ENCODE measurements around the gene INTS13. TPM values are rescaled to one million over a fixed set of nuclear protein-coding genes. Genes with fewer than 3 reads are reported as not detected.
A peak's percentile ranks its signal among the peaks of the same experiment; 100 is the strongest.

Gene INTS13
- polyA plus RNA-seq, 1 of the 3 experiments (the other 2 are of a cell fraction), result 7.2 TPM

GRCh38 chr12:26940516-26941214 is 2.9 kb upstream of the INTS13 start:
- H3K4me2 ChIP-seq, result peak overlapping the region; percentile 93; the same call in 1 of the 2 replicates
- no peaks in the 10 kb centered on the region; the same call in 1 of the 2 replicates for H3K9me2 ChIP-seq
- DNase-seq, result no peak
- TF ChIP-seq YY1 (IDR thresholded peaks at IDR 0.05; ENCODE audit: low read depth), result no peak
- no peak for TF ChIP-seq GABPA (IDR thresholded peaks at IDR 0.05; ENCODE audit: low read depth)
- TF ChIP-seq GATA2 (CRISPR knock-in tag; IDR thresholded peaks at IDR 0.05), result no peak
- no peak for TF ChIP-seq RFX5 (IDR thresholded peaks at IDR 0.05; ENCODE audit: low read length)
- no peak for TF ChIP-seq ZBTB33 (IDR thresholded peaks at IDR 0.05; ENCODE audit: borderline replicate concordance, low read depth)
- TF ChIP-seq, protein P1, sequence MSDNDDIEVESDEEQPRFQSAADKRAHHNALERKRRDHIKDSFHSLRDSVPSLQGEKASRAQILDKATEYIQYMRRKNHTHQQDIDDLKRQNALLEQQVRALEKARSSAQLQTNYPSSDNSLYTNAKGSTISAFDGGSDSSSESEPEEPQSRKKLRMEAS (IDR thresholded peaks at IDR 0.05; ENCODE audit: low read depth), result no peak
- no peak for TF ChIP-seq NFIC (IDR thresholded peaks at IDR 0.05; ENCODE audit: borderline replicate concordance)
- TF ChIP-seq, protein P2, sequence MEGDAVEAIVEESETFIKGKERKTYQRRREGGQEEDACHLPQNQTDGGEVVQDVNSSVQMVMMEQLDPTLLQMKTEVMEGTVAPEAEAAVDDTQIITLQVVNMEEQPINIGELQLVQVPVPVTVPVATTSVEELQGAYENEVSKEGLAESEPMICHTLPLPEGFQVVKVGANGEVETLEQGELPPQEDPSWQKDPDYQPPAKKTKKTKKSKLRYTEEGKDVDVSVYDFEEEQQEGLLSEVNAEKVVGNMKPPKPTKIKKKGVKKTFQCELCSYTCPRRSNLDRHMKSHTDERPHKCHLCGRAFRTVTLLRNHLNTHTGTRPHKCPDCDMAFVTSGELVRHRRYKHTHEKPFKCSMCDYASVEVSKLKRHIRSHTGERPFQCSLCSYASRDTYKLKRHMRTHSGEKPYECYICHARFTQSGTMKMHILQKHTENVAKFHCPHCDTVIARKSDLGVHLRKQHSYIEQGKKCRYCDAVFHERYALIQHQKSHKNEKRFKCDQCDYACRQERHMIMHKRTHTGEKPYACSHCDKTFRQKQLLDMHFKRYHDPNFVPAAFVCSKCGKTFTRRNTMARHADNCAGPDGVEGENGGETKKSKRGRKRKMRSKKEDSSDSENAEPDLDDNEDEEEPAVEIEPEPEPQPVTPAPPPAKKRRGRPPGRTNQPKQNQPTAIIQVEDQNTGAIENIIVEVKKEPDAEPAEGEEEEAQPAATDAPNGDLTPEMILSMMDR (IDR thresholded peaks at IDR 0.05), result no peak
- no peak for TF ChIP-seq JUND (IDR thresholded peaks at IDR 0.05)
- no peak for TF ChIP-seq CHD2 (IDR thresholded peaks at IDR 0.05; ENCODE audit: low read length, partially characterized antibody)
- no peak for TF ChIP-seq SMC3 (IDR thresholded peaks at IDR 0.05; ENCODE audit: low read depth, low read length)
- no peak for TF ChIP-seq RCOR1 (IDR thresholded peaks at IDR 0.05; ENCODE audit: low read length)
- no peak for TF ChIP-seq RAD21 (IDR thresholded peaks at IDR 0.05; ENCODE audit: low read length)
- TF ChIP-seq EP300 (IDR thresholded peaks at IDR 0.05; ENCODE audit: borderline replicate concordance in 1 of 2, low read depth in 1 of 2, low read length in 1 of 2), result no peak
- no peak for TF ChIP-seq TAF1 (IDR thresholded peaks at IDR 0.05; ENCODE audit: borderline replicate concordance, low read depth, low read length)
- TF ChIP-seq MXI1 (IDR thresholded peaks at IDR 0.05; ENCODE audit: low read depth, low read length), result no peak
- TF ChIP-seq, protein P3, sequence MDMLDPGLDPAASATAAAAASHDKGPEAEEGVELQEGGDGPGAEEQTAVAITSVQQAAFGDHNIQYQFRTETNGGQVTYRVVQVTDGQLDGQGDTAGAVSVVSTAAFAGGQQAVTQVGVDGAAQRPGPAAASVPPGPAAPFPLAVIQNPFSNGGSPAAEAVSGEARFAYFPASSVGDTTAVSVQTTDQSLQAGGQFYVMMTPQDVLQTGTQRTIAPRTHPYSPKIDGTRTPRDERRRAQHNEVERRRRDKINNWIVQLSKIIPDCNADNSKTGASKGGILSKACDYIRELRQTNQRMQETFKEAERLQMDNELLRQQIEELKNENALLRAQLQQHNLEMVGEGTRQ (IDR thresholded peaks at IDR 0.05; ENCODE audit: borderline replicate concordance, low read depth, low read length), result no peak
- no peak for TF ChIP-seq PBX3 (IDR thresholded peaks at IDR 0.05)
- no peak for TF ChIP-seq USF1 (IDR thresholded peaks at IDR 0.05; ENCODE audit: borderline replicate concordance, low read depth)
- TF ChIP-seq TEAD4 (IDR thresholded peaks at IDR 0.05; ENCODE audit: borderline replicate concordance, insufficient read depth), result no peak
- ChIA-PET POLR2A (no interaction called here), CTCF (interaction anchor here (0.6 to 2.3 kb wide), 2 partner anchors 75 to 928 kb away, joined by 3 to 4 read pairs; no protein-coding TSS in a partner anchor)
- H3K4me3 ChIP-seq (ENCODE audit: low read depth in 2 of 2, low read length in 1 of 2), result peak overlapping the region in 1 of 2 experiments; percentile 96; a peak in 1 of 4 replicates
- no peak overlapping the region for H2AFZ ChIP-seq (ENCODE audit: low read depth)
- peaks cover 11% of the 10 kb centered on the region for H3F3A ChIP-seq (replicated peaks; ENCODE audit: insufficient read depth)
- H3K79me2 ChIP-seq (ENCODE audit: insufficient read depth), result peaks cover 91% of the 10 kb centered on the region
- no peak overlapping the region for H3K27ac ChIP-seq (ENCODE audit: low read depth in 2 of 2, low read length in 1 of 2)
- WGBS (ENCODE audit: low lambda C conversion rate), result 88% methylated on average over 3 of the region's 3 CpGs
- peaks cover 18 to 20% of the 10 kb centered on the region in 2 experiments; a peak in 3 of 4 replicates for H3K4me1 ChIP-seq (ENCODE audit: control insufficient read depth in 1 of 2, insufficient read depth in 2 of 2, low read depth in 1 of 2, low read length in 1 of 2)
- H3K9ac ChIP-seq, result peak overlapping the region; percentile 2; the same call in 1 of the 2 replicates
- H3K36me3 ChIP-seq (replicated peaks in 1 of 2; ENCODE audit: control insufficient read depth in 1 of 2, insufficient read depth in 2 of 2, low read length in 1 of 2), result no peaks in the 10 kb centered on the region
- peaks cover 18% of the 10 kb centered on the region for H4K20me1 ChIP-seq (ENCODE audit: insufficient read depth)
- H3K27me3 ChIP-seq (ENCODE audit: insufficient read depth), result no peaks in the 10 kb centered on the region
- peaks cover 11% of the 10 kb centered on the region for H3K9me3 ChIP-seq

All from SK-N-SH (cell line).